Right lobe of liver (tissue), 6 donors: ENCODE results near the gene HECTD4. TPM values are rescaled to one million over a fixed set of nuclear protein-coding genes. Genes with fewer than 3 reads are reported as not detected.

Experiments used
- ATAC-seq, 4 donors: fragments of 200-7000 bp; cut with Tn5 transposase; one replicate each; pipeline ENCODE4 v1.9.1; 2020; ENCODE audit warnings: mild to moderate bottlenecking in 4 of 4, moderate library complexity in 4 of 4
- DNase-seq, 3 donors: peaks; one replicate each; pipeline ENCODE4 v3.0.0-alpha.2; 2020
- H3K27ac ChIP-seq, 3 donors: fragments of 200-600 bp; one replicate each; pipeline ENCODE4 v1.8.0; 2022
- H3K27me3 ChIP-seq, 2 donors: fragments of 200-600 bp; one replicate each; pipeline ENCODE4 v1.8.0; 2022
- H3K36me3 ChIP-seq, 4 donors: fragments of 200-600 bp; sonication (generic) in 1 of 4; one replicate each; pipeline versions ENCODE4 v1.5.1 to v1.8.0; 2017 to 2022; ENCODE audit warnings: control low read depth in 1 of 4
- H3K4me1 ChIP-seq, 4 donors: fragments of 200-600 bp; sonication (generic) in 1 of 4; one replicate each; pipeline versions ENCODE4 v1.5.1 to v1.8.0; 2017 to 2022; ENCODE audit warnings: control low read depth in 1 of 4
- H3K4me3 ChIP-seq, 3 donors: fragments of 200-600 bp; one replicate each; pipeline ENCODE4 v1.8.0; 2022
- H3K9me3 ChIP-seq, 4 donors: fragments of 200-600 bp; sonication (generic) in 1 of 4; one replicate each; pipeline versions ENCODE4 v1.5.1 to v1.8.0; 2017 to 2022; ENCODE audit warnings: control low read depth in 1 of 4
- POLR2A ChIP-seq: fragments of 450-650 bp; IDR thresholded peaks from one replicate; pipeline ENCODE4 v1.6.1; 2017; ENCODE audit warnings: antibody characterized with exemption, mild to moderate bottlenecking
- WGBS: methylation state at CpG from one replicate; pipeline ENCODE4 v1.1.6; 2018; ENCODE audit warnings: low coverage, low lambda C conversion rate; ENCODE audit not compliant: insufficient coverage; ENCODE audit errors: missing lambda C conversion rate; 5-methylcytosine and 5-hydroxymethylcytosine counted together
- intact Hi-C, 2 donors: fragments of 100-400 bp; cut with DNase I; formaldehyde crosslinking; loops; one replicate each; pipeline versions ENCODE4 v1.11.2 to v1.14.1; 2022
- total RNA-seq, 6 experiments: library from RNA; depleted of rRNA in 2 of 6; stranded (reverse); fragments of >200 nt in 2 of 6; fragmentation: NEBNext Ultra II Directional in 3 of 6; extraction: Animal tissue kit (Norgen Biotek cat#: 25700) in 3 of 6; gene quantifications; one replicate each; pipeline versions ENCODE4 v1.1.0 to v1.2.4, GENCODE V29; 2016 to 2023
- TF ChIP-seq, protein P1 (sequence below), 4 donors: fragments of 200-600 bp in 3 of 4; fragments of 450-650 bp in 1 of 4; IDR thresholded peaks; one replicate each; pipeline versions ENCODE4 v1.5.1 to v1.8.0; 2016 to 2022; ENCODE audit warnings: antibody characterized with exemption in 4 of 4, mild to moderate bottlenecking in 2 of 4
- donor health status: DM: no; HTN: yes; CAD: no.
- donor health status: DM: no; HTN: no; CAD: no.
- donor health status: DM: no; HTN: no; CAD: no.
- donor health status: DM: no; HTN: yes; CAD: no.
- donor health status: DM: no; HTN: yes; CAD: no.

Gene HECTD4
- total RNA-seq, 6 experiments from 2014 or later = 12.6 to 24.4 (median 19.3) TPM

- Histone ChIP-seq H3K27ac (no peak overlapping the region), H3K4me3 (no peak overlapping the region), H3K9me3 (no peaks in the 10 kb centered on the region), H3K36me3 (peaks cover 0 to 20% (median 5%) of the 10 kb centered on the region in 4 donors), H3K4me1 (no peaks in the 10 kb centered on the region), H3K27me3 (no peaks in the 10 kb centered on the region)
- ATAC-seq (no peak), DNase-seq (peak in 1 of 3 donors; percentile 46)
- no peak for TF ChIP-seq POLR2A
- TF ChIP-seq, protein P1, sequence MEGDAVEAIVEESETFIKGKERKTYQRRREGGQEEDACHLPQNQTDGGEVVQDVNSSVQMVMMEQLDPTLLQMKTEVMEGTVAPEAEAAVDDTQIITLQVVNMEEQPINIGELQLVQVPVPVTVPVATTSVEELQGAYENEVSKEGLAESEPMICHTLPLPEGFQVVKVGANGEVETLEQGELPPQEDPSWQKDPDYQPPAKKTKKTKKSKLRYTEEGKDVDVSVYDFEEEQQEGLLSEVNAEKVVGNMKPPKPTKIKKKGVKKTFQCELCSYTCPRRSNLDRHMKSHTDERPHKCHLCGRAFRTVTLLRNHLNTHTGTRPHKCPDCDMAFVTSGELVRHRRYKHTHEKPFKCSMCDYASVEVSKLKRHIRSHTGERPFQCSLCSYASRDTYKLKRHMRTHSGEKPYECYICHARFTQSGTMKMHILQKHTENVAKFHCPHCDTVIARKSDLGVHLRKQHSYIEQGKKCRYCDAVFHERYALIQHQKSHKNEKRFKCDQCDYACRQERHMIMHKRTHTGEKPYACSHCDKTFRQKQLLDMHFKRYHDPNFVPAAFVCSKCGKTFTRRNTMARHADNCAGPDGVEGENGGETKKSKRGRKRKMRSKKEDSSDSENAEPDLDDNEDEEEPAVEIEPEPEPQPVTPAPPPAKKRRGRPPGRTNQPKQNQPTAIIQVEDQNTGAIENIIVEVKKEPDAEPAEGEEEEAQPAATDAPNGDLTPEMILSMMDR (IDR thresholded peaks at IDR 0.05) = no peak
- 83% methylated on average over 2 of the region's 32 CpGs for WGBS
- intact Hi-C loops = no loop called here
These were observed 214.3 kb downstream of the HECTD4 start for GRCh38 chr12:112167718-112168525.

DNA sequence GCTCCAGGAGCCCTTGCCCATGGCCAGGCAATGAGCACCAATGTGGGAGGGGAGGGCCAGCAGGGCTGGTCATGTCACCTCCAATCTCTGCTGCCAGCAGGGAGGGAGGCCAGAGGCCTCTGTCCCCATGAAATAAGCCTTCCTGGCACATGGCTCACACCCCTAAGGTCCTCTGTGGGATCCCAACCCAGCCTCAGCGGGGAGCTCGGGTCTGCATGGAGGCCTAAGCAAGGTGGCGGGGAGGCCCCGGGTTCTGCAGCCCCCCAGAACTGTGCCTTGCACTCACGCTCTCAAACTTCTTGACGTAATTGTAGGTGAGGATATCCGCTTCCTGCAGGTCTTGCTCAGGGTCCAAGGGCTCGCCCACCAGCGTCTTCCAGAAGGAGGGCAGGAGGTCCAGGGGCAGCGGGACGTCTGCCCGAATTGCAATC, 215.2 kb downstream of the HECTD4 start:
- DNase-seq (no peak), ATAC-seq (no peak)
- Histone ChIP-seq H3K4me1 (no peaks in the 10 kb centered on the region), H3K27ac (no peak overlapping the region), H3K9me3 (no peaks in the 10 kb centered on the region), H3K27me3 (no peaks in the 10 kb centered on the region), H3K4me3 (no peak overlapping the region), H3K36me3 (peaks cover 0 to 22% (median 8%) of the 10 kb centered on the region in 4 donors)
- intact Hi-C loops = no loop called here
- no peak for TF ChIP-seq POLR2A
- TF ChIP-seq, protein P1 (IDR thresholded peaks at IDR 0.05) = no peak
- WGBS = no CpG with 5 or more reads among the region's 12 CpGs

DNA sequence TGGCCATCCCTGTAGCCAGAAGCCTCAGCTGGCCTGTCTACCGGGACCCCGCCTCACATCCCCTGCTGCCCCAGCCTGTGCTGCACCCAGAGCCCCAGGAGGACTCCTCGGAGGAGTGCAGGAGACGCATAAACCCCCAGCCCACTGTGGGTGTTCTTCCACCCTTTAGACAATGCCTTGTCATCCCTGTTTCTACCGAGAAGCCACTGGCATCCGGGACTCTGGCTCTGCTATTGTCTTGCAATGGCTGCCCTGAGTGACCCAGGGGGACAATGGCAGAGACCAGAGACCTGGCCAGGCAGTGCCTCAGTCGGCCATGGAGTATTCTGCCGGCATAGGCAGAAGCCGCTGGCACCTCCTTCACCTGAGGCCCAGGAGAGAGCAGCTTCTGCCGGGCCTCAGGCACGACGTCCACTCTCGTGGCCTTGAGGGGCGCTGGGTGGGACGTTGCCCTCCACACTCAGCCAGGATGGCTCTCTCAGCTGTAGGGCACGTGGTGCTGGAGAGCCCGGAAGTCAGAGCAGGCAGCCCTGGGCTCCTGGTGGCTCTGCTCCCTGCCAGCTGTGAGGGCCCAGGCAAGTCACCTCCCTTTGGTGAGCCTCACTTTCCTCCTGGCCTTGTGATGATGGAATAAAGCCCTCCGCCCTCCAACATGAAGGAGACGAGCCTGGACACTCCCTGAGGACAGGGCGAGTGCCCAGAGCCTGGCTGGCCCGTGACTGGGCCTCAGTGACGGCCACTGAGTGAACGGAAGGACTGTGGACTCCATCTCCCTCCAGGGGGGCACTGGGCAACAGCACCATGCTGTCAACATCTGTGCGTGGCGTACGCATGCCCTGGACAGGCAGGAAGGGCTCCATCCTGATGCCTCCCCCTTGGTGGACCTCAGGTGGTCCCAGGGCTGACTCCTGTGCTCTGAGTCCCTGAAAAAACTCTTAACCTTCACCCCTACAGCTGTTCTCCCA, 215.9 kb downstream of the HECTD4 start:
- no peak for ATAC-seq
- DNase-seq = peak in 1 of 3 donors; percentile 31
- Histone ChIP-seq H3K4me3 (no peak overlapping the region), H3K27ac (no peak overlapping the region), H3K27me3 (no peaks in the 10 kb centered on the region), H3K36me3 (peaks cover 0 to 20% (median 8%) of the 10 kb centered on the region in 4 donors), H3K4me1 (no peaks in the 10 kb centered on the region), H3K9me3 (no peaks in the 10 kb centered on the region)
- intact Hi-C loops = no loop called here
- TF ChIP-seq, protein P1 (IDR thresholded peaks at IDR 0.05) = no peak
- TF ChIP-seq POLR2A = no peak
- 90% methylated on average over 4 of the region's 26 CpGs for WGBS

DNA sequence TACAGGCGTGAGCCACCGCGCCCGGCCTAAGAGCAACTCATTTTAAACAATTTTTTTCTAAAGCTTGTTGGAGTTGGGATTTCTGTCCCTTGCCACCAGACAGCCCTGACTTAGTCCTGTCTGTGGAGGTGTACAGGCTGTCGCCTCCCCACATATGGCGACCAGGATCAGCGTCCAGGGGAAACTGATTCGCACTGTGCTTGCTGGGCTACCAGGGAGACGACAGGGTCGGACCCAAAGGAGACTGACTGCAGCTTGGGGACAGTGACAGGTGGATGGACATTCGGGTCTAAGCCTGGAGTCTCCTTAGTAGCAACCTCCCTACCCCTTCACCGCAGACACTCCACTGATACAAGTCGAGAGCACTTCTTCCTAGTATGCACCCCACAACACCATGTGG, 216.6 kb downstream of the HECTD4 start:
- no peaks in the 10 kb centered on the region for H3K27me3 ChIP-seq
- no peaks in the 10 kb centered on the region for H3K9me3 ChIP-seq
- no peak overlapping the region for H3K27ac ChIP-seq
- no peaks in the 10 kb centered on the region for H3K4me1 ChIP-seq
- no peak overlapping the region for H3K4me3 ChIP-seq
- WGBS = 100% methylated on average over 3 of the region's 13 CpGs
- TF ChIP-seq, protein P1 (IDR thresholded peaks at IDR 0.05) = no peak
- TF ChIP-seq POLR2A = no peak
- no peak for DNase-seq
- ATAC-seq = no peak
- intact Hi-C loops = no loop called here
- peaks cover 0 to 16% (median 5%) of the 10 kb centered on the region in 4 donors for H3K36me3 ChIP-seq
